Measurements from ENCODE around the gene POU4F3. TPM values are rescaled to one million over a fixed set of nuclear protein-coding genes. Genes with fewer than 3 reads are reported as not detected.

Gene POU4F3
- polyA plus RNA-seq, 3 donors = 0.05 TPM; not detected in 2

GRCh38 chr5:146337264-146337904, 1.3 kb upstream of the POU4F3 start:
- Histone ChIP-seq H3K9ac (ENCODE audit: insufficient read depth, low read length, poor library complexity, severe bottlenecking) (no peak overlapping the region), H3K4me1 (ENCODE audit: control insufficient read depth in 1 of 2, insufficient read depth in 2 of 2, low read length in 2 of 2) (no peaks in the 10 kb centered on the region), H3K79me2 (ENCODE audit: insufficient read depth, low read length) (no peaks in the 10 kb centered on the region), H2AFZ (ENCODE audit: insufficient read depth, low read depth, low read length, poor library complexity, severe bottlenecking) (no peak overlapping the region), H3K4me3 (replicated peaks in 1 of 3; ENCODE audit: low read depth in 2 of 3, low read length in 3 of 3) (no peak overlapping the region), H3K9me3 (replicated peaks in 1 of 2; ENCODE audit: control insufficient read depth in 1 of 2, insufficient read depth in 1 of 2, low read length in 2 of 2) (peaks cover 5 to 64% of the 10 kb centered on the region in 2 donors), H3K36me3 (replicated peaks in 1 of 2; ENCODE audit: control insufficient read depth in 1 of 2, insufficient read depth in 2 of 2, low read length in 2 of 2) (no peaks in the 10 kb centered on the region), H4K20me1 (ENCODE audit: insufficient read depth, low read length) (no peaks in the 10 kb centered on the region), H3K27me3 (ENCODE audit: control insufficient read depth in 2 of 2, insufficient read depth in 2 of 2, low read length in 2 of 2) (peaks cover 83 to 98% of the 10 kb centered on the region in 2 donors), H3K4me2 (replicated peaks; ENCODE audit: extremely low read depth, low read length, poor library complexity, severe bottlenecking) (no peak overlapping the region), H3K27ac (ENCODE audit: low read depth in 1 of 2, low read length in 2 of 2) (no peak overlapping the region)
- peak overlapping the region in 1 of 2 donors; percentile 77 for H3K4me3 Mint-ChIP-seq
- H3K27ac Mint-ChIP-seq = no peak overlapping the region
- H3K4me1 Mint-ChIP-seq = peaks cover 3% of the 10 kb centered on the region
- H3K27me3 Mint-ChIP-seq (ENCODE audit: low read depth in 3 of 3) = peaks cover 91 to 97% (median 96%) of the 10 kb centered on the region in 3 donors
- H3K36me3 Mint-ChIP-seq = peaks cover 3 to 14% of the 10 kb centered on the region in 2 donors
- no peak for DNase-seq
- peaks cover 2 to 26% (median 12%) of the 10 kb centered on the region in 7 donors for H3K9me3 Mint-ChIP-seq
- 6% methylated on average over 17 of the region's 34 CpGs for WGBS (ENCODE audit: insufficient coverage)
- TF ChIP-seq CTCF (IDR thresholded peaks at IDR 0.05) = no peak
- intact Hi-C loops (cut with micrococcal nuclease) = no loop called here

GRCh38 chr5:146337928-146338327, 711 bp upstream of the POU4F3 start:
- Histone ChIP-seq H3K9me3 (replicated peaks in 1 of 2; ENCODE audit: control insufficient read depth in 1 of 2, insufficient read depth in 1 of 2, low read length in 2 of 2) (peaks cover 5 to 69% of the 10 kb centered on the region in 2 donors), H4K20me1 (ENCODE audit: insufficient read depth, low read length) (no peaks in the 10 kb centered on the region), H3K9ac (ENCODE audit: insufficient read depth, low read length, poor library complexity, severe bottlenecking) (no peak overlapping the region), H3K27ac (ENCODE audit: low read depth in 1 of 2, low read length in 2 of 2) (no peak overlapping the region), H3K4me2 (replicated peaks; ENCODE audit: extremely low read depth, low read length, poor library complexity, severe bottlenecking) (no peak overlapping the region), H3K4me3 (replicated peaks in 1 of 3; ENCODE audit: low read depth in 2 of 3, low read length in 3 of 3) (no peak overlapping the region), H3K36me3 (replicated peaks in 1 of 2; ENCODE audit: control insufficient read depth in 1 of 2, insufficient read depth in 2 of 2, low read length in 2 of 2) (no peaks in the 10 kb centered on the region), H2AFZ (ENCODE audit: insufficient read depth, low read depth, low read length, poor library complexity, severe bottlenecking) (no peak overlapping the region), H3K4me1 (ENCODE audit: control insufficient read depth in 1 of 2, insufficient read depth in 2 of 2, low read length in 2 of 2) (no peaks in the 10 kb centered on the region), H3K79me2 (ENCODE audit: insufficient read depth, low read length) (no peaks in the 10 kb centered on the region), H3K27me3 (ENCODE audit: control insufficient read depth in 2 of 2, insufficient read depth in 2 of 2, low read length in 2 of 2) (peaks cover 85 to 98% of the 10 kb centered on the region in 2 donors)
- peaks cover 94 to 99% (median 98%) of the 10 kb centered on the region in 3 donors for H3K27me3 Mint-ChIP-seq (ENCODE audit: low read depth in 3 of 3)
- WGBS (ENCODE audit: insufficient coverage) = 7% methylated on average over 3 of the region's 8 CpGs
- H3K27ac Mint-ChIP-seq = no peak overlapping the region
- peak overlapping the region in 1 of 2 donors; percentile 77 for H3K4me3 Mint-ChIP-seq
- intact Hi-C loops (cut with micrococcal nuclease) = no loop called here
- no peak for DNase-seq
- H3K4me1 Mint-ChIP-seq = peaks cover 3% of the 10 kb centered on the region
- peaks cover 2 to 30% (median 12%) of the 10 kb centered on the region in 7 donors for H3K9me3 Mint-ChIP-seq
- H3K36me3 Mint-ChIP-seq = peaks cover 3 to 14% of the 10 kb centered on the region in 2 donors
- no peak for TF ChIP-seq CTCF (IDR thresholded peaks at IDR 0.05)
